K562 (cell line): ENCODE data around the gene PLEKHG5. TPM values are rescaled to one million over a fixed set of nuclear protein-coding genes. Genes with fewer than 3 reads are reported as not detected.

ENCODE experiments used
- ATAC-seq: fragments of 200-7000 bp; cut with Tn5 transposase; 3 replicates; pipeline ENCODE4 v1.9.1; 2020; ENCODE audit warnings: moderate library complexity
- BruUV-seq: library from RNA; stranded (reverse); fragments of 400-500 nt; replicated peaks from 2 replicates; lab custom pipeline; 2021; lab: Mats Ljungman, UMichigan
- CTCF ChIA-PET: fragments of 300-600 bp; formaldehyde crosslinking; extraction: SDS; loops from one replicate; lab custom pipeline; 2021; ENCODE audit warnings: low intra/inter-chr PET ratio; lab: Yijun Ruan, JAX
- POLR2A ChIA-PET: fragments of 300-600, 350-650 bp; sonication (Branson Sonifier 250); formaldehyde crosslinking; extraction: SDS; loops from one replicate; lab custom pipeline; 2021; ENCODE audit warnings: antibody characterized with exemption, inconsistent platforms; lab: Yijun Ruan, JAX
- DNase-seq, 4 experiments: peaks; one replicate each; pipeline versions ENCODE4 v3.0.0 to v3.0.0-alpha.2; 2011 to 2018; ENCODE audit warnings: low spot score in 3 of 4, mixed read lengths in 3 of 4; ENCODE audit errors: extremely low read depth in 1 of 4
- FAIRE-seq: peaks from 2 replicates; lab custom pipeline; 2011; peaks lifted over from hg19 to GRCh38; lab: Jason Lieb, UNC
- H2AFZ ChIP-seq: 2 replicates; pipeline ENCODE4 v1.6.0; 2011; ENCODE audit warnings: low read depth, low read length, control low read depth, inconsistent platforms
- H3K27ac ChIP-seq: fragments of 200-600 bp; 3 replicates; pipeline ENCODE4 v1.8.0; 2011; ENCODE audit warnings: low read depth, mild to moderate bottlenecking, control low read depth, inconsistent platforms, low read length, moderate library complexity, mixed read lengths; ENCODE audit errors: extremely low read depth
- H3K27me3 ChIP-seq, 2 experiments: fragments of 300-600 bp in 1 of 2; 2 replicates in 1 of 2; 3 replicates in 1 of 2; pipeline versions ENCODE4 v1.6.0 to v1.8.0; 2011; ENCODE audit warnings: inconsistent platforms in 2 of 2, low read length in 2 of 2, mild to moderate bottlenecking in 1 of 2, mixed read lengths in 1 of 2, moderate library complexity in 1 of 2; ENCODE audit not compliant: control insufficient read depth in 2 of 2, insufficient read depth in 2 of 2
- H3K36me3 ChIP-seq: fragments of 300-600 bp; 3 replicates; pipeline ENCODE4 v1.8.0; 2011; ENCODE audit warnings: mild to moderate bottlenecking, low read length, inconsistent platforms; ENCODE audit not compliant: control insufficient read depth, insufficient read depth
- H3K4me1 ChIP-seq, 2 experiments: fragments of 200-600 bp in 1 of 2; replicated peaks in 1 of 2; 2 replicates in 1 of 2; 3 replicates in 1 of 2; pipeline versions ENCODE4 v1.5.1 to v1.8.0; 2011; ENCODE audit warnings: inconsistent platforms in 2 of 2, low read length in 2 of 2, mild to moderate bottlenecking in 1 of 2, mixed read lengths in 1 of 2, moderate library complexity in 1 of 2; ENCODE audit not compliant: control insufficient read depth in 2 of 2, insufficient read depth in 2 of 2
- H3K4me2 ChIP-seq: 2 replicates; pipeline ENCODE4 v1.6.1; 2011; ENCODE audit warnings: low read length, control low read depth, inconsistent platforms, mixed read lengths; ENCODE audit not compliant: insufficient read depth
- H3K4me3 ChIP-seq: fragments of 200-600 bp; sonication (generic), shearing (Covaris generic); 2 replicates; pipeline ENCODE4 v1.5.1; 2016; ENCODE audit warnings: control low read depth, inconsistent platforms
- H3K79me2 ChIP-seq: fragments of 200-600 bp; 3 replicates; pipeline ENCODE4 v1.8.0; 2011; ENCODE audit warnings: low read length, inconsistent platforms; ENCODE audit not compliant: control insufficient read depth, insufficient read depth
- H3K9ac ChIP-seq, 2 experiments: 2 replicates each; pipeline versions ENCODE4 v1.6.0 to v1.6.1; 2011; ENCODE audit warnings: low read depth in 2 of 2, low read length in 2 of 2, control low read depth in 1 of 2, inconsistent platforms in 1 of 2, mild to moderate bottlenecking in 1 of 2, mixed read lengths in 1 of 2; ENCODE audit not compliant: insufficient read depth in 1 of 2
- H3K9me1 ChIP-seq: one replicate; pipeline ENCODE4 v1.6.0; 2011; ENCODE audit warnings: inconsistent platforms, mild to moderate bottlenecking, low read length, moderate library complexity; ENCODE audit not compliant: control insufficient read depth, insufficient read depth
- H3K9me3 ChIP-seq: replicated peaks from 2 replicates; pipeline ENCODE4 v1.5.1; 2011; ENCODE audit warnings: low read depth, low read length, inconsistent platforms; ENCODE audit not compliant: control insufficient read depth, insufficient read depth
- H4K20me1 ChIP-seq: replicated peaks from 2 replicates; pipeline ENCODE4 v1.6.1; 2011; ENCODE audit warnings: low read length, inconsistent platforms, mixed read lengths; ENCODE audit not compliant: control insufficient read depth, insufficient read depth
- FOXJ2 ChIP-seq: fragments of 200-800 bp; sonication (Bioruptor generic); IDR thresholded peaks from 2 replicates; pipeline ENCODE4 v1.6.1; 2016; ENCODE audit warnings: missing genetic modification characterization, missing compliant biosample characterization
- HIVEP1 ChIP-seq: fragments of 250-450 bp; sonication (Bioruptor Pico); IDR thresholded peaks from 2 replicates; pipeline ENCODE4 v1.4.0; 2020; ENCODE audit warnings: mild to moderate bottlenecking
- JUND ChIP-seq, 2 experiments: IDR thresholded peaks; 2 replicates in 1 of 2; 3 replicates in 1 of 2; pipeline ENCODE4 v1.6.1; 2011; ENCODE audit warnings: borderline replicate concordance in 2 of 2, low read depth in 2 of 2, low read length in 2 of 2, improper control_type of control experiment in 1 of 2, missing biosample characterization in 1 of 2, missing genetic modification characterization in 1 of 2, missing genetic modification reagents in 1 of 2
- MCM5 ChIP-seq: fragments of 450-650 bp; IDR thresholded peaks from 2 replicates; pipeline ENCODE4 v1.6.1; 2016; ENCODE audit warnings: low read depth
- PRPF4 ChIP-seq: fragments of 200-400 bp; formaldehyde crosslinking; IDR thresholded peaks from one replicate; pipeline ENCODE4 v1.6.1; 2017; ENCODE audit warnings: low read length, low read depth, mild to moderate bottlenecking; ENCODE audit not compliant: insufficient read depth, poor library complexity, severe bottlenecking
- RBM14 ChIP-seq: fragments of 200-400 bp; formaldehyde crosslinking; IDR thresholded peaks from 2 replicates; pipeline ENCODE4 v1.6.1; 2018; ENCODE audit warnings: low read depth, mild to moderate bottlenecking, low read length, moderate library complexity, borderline replicate concordance; ENCODE audit not compliant: insufficient read depth
- RCOR1 ChIP-seq, 2 experiments: IDR thresholded peaks; 2 replicates each; pipeline ENCODE4 v1.6.1; 2012; ENCODE audit warnings: low read depth in 2 of 2, low read length in 2 of 2, borderline replicate concordance in 1 of 2, improper control_type of control experiment in 1 of 2
- RNF2 ChIP-seq: sonication (generic); IDR thresholded peaks from 2 replicates; pipeline ENCODE4 v1.6.1; 2016
- SREBF1 ChIP-seq: fragments of 150-350 bp; IDR thresholded peaks from 2 replicates; pipeline ENCODE4 v1.6.1; 2014; ENCODE audit warnings: antibody characterized with exemption, low read depth, low read length, borderline replicate concordance
- ZFX ChIP-seq: sonication (generic); formaldehyde crosslinking; IDR thresholded peaks from 2 replicates; pipeline ENCODE4 v1.8.0; 2022; ENCODE audit warnings: mild to moderate bottlenecking, missing genetic modification reagents, moderate library complexity
- ZNF780A ChIP-seq: fragments of 250-450 bp; sonication (Bioruptor Pico); IDR thresholded peaks from 2 replicates; pipeline ENCODE4 v1.5.0; 2021; ENCODE audit warnings: mild to moderate bottlenecking
- WGBS: fragments of 100-300 bp; shearing (Covaris generic); methylation state at CpG from one replicate; pipeline ENCODE4 v1.1.6; 2016; ENCODE audit warnings: low coverage, mixed read lengths; ENCODE audit not compliant: insufficient coverage; ENCODE audit errors: missing lambda C conversion rate; 5-methylcytosine and 5-hydroxymethylcytosine counted together
- in situ Hi-C: fragments of 300-500 bp; cut with MboI; formaldehyde crosslinking; loops from 4 replicates; pipeline ENCODE4 v1.15.0; 2018; ENCODE audit warnings: inconsistent platforms, mixed read lengths
- intact Hi-C: fragments of 100-400 bp; cut with micrococcal nuclease; formaldehyde crosslinking; loops from 2 replicates; pipeline ENCODE4 v1.14.2; 2022
- polyA plus RNA-seq, 8 experiments: library from polyadenylated mRNA; depleted of rRNA in 4 of 8; stranded (reverse) in 5 of 8; unstranded in 3 of 8; fragments of >200 nt; fragmentation: Nextera tagmentation in 2 of 8; fragmentation: Illumina TruSeq in 1 of 8; extraction: Ambion mirVana in 2 of 8; extraction: Trizol in 1 of 8; gene quantifications; 2 replicates each; pipeline versions ENCODE4 v1.2.1 to v1.2.3, GENCODE V29; 2011 to 2014; ENCODE audit warnings: inconsistent platforms in 1 of 8, missing spikeins in 1 of 8
- total RNA-seq, 7 experiments: library from RNA; depleted of rRNA in 6 of 7; stranded (reverse); fragments of >200 nt in 6 of 7; fragmentation: Illumina TruSeq in 2 of 7; extraction: Trizol in 2 of 7; gene quantifications; 2 replicates each; pipeline versions ENCODE4 v1.2.1 to v1.2.3, GENCODE V29; 2011 to 2021; ENCODE audit warnings: low replicate concordance in 1 of 7
- TF ChIP-seq, protein P1 (sequence below): fragments of 450-650 bp; IDR thresholded peaks from 2 replicates; pipeline ENCODE4 v1.6.1; 2016
- TF ChIP-seq, protein P2 (sequence below): fragments of 250-450 bp; sonication (Bioruptor Pico); IDR thresholded peaks from 2 replicates; pipeline ENCODE4 v1.4.0; 2020; ENCODE audit warnings: mild to moderate bottlenecking, moderate library complexity, borderline replicate concordance
- TF ChIP-seq, protein P3 (sequence below): sonication (generic); formaldehyde crosslinking; IDR thresholded peaks from 2 replicates; pipeline ENCODE4 v1.8.0; 2022; ENCODE audit warnings: missing genetic modification reagents, mild to moderate bottlenecking, borderline replicate concordance

Gene PLEKHG5
- total and polyA plus RNA-seq, 9 of the 15 experiments (the other 6 are each of a cell fraction or from before 2014, with no cell fraction given), result 0.04 to 0.29 (median 0.09) TPM; not detected in 3

DNA sequence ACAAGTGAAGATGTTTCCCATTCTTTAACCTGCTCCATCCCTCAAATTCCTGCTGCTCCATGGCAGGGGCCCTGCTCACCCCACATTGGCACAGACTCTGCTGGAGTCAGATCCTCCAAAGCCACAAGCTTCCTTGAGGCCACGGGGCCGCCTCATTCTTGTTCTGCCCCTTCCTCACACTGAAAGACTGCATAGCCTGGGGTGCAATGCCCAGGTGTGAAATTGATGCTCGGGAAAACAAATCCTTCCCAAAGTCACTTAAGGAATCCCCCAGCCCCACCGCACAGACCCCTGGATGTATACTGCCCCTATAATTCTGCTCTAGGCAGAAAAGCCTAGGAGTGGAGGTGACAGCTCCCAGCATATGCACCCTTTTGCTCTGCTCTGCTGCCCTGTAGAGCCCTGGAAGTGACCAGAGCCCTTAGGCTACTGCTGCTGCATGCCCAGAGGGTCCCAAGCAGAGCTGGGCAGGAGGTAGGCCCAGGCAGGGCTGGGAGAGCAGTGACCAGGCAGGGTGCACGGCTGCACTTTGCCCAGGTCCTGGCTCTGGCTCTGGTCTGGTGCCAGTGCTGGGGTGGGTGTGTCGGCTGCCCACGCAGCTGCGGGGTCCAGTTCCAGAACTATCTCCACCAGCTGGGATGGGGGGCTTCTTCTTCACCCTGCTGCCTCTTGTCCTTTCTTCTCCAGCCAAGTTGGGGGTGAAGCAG lies 73.4 kb downstream of the PLEKHG5 start:
- Histone ChIP-seq H3K36me3 (no peaks in the 10 kb centered on the region), H3K9me3 (no peaks in the 10 kb centered on the region), H3K9me1 (no peaks in the 10 kb centered on the region), H3K9ac (no peak overlapping the region), H3K4me3 (no peak overlapping the region), H3K79me2 (no peaks in the 10 kb centered on the region), H3K27ac (no peak overlapping the region), H3K27me3 (peaks cover 57 to 93% of the 10 kb centered on the region in 2 experiments), H3K4me2 (no peak overlapping the region), H3K4me1 (peaks cover 7 to 32% of the 10 kb centered on the region in 2 experiments), H4K20me1 (peaks cover 16% of the 10 kb centered on the region; the same call in 1 of the 2 replicates), H2AFZ (no peak overlapping the region)
- DNase-seq (no peak), ATAC-seq (no peak), FAIRE-seq (no peak)
- CTCF ChIA-PET, result no interaction called here
- POLR2A ChIA-PET, result no interaction called here
- no TSS peak for BruUV-seq
- intact Hi-C loops (no loop called here), in situ Hi-C loops (no loop called here)
- 8% methylated on average over 8 of the region's 8 CpGs for WGBS
- TF ChIP-seq, protein P1, sequence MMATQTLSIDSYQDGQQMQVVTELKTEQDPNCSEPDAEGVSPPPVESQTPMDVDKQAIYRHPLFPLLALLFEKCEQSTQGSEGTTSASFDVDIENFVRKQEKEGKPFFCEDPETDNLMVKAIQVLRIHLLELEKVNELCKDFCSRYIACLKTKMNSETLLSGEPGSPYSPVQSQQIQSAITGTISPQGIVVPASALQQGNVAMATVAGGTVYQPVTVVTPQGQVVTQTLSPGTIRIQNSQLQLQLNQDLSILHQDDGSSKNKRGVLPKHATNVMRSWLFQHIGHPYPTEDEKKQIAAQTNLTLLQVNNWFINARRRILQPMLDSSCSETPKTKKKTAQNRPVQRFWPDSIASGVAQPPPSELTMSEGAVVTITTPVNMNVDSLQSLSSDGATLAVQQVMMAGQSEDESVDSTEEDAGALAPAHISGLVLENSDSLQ, result no peak
- no peak for TF ChIP-seq MCM5
- TF ChIP-seq ZFX, result no peak
- TF ChIP-seq RCOR1 (IDR thresholded peaks at IDR 0.05; ENCODE audit: borderline replicate concordance in 1 of 2, low read depth in 2 of 2, low read length in 2 of 2), result no peak
- TF ChIP-seq JUND (IDR thresholded peaks at IDR 0.05; ENCODE audit: borderline replicate concordance, low read depth, low read length), result no peak
- no peak for TF ChIP-seq JUND (tag; IDR thresholded peaks at IDR 0.05; ENCODE audit: borderline replicate concordance, low read depth, low read length)
- TF ChIP-seq, protein P2, sequence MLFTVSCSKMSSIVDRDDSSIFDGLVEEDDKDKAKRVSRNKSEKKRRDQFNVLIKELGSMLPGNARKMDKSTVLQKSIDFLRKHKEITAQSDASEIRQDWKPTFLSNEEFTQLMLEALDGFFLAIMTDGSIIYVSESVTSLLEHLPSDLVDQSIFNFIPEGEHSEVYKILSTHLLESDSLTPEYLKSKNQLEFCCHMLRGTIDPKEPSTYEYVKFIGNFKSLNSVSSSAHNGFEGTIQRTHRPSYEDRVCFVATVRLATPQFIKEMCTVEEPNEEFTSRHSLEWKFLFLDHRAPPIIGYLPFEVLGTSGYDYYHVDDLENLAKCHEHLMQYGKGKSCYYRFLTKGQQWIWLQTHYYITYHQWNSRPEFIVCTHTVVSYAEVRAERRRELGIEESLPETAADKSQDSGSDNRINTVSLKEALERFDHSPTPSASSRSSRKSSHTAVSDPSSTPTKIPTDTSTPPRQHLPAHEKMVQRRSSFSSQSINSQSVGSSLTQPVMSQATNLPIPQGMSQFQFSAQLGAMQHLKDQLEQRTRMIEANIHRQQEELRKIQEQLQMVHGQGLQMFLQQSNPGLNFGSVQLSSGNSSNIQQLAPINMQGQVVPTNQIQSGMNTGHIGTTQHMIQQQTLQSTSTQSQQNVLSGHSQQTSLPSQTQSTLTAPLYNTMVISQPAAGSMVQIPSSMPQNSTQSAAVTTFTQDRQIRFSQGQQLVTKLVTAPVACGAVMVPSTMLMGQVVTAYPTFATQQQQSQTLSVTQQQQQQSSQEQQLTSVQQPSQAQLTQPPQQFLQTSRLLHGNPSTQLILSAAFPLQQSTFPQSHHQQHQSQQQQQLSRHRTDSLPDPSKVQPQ (CRISPR knock-in tag), result no peak
- TF ChIP-seq, protein P3, sequence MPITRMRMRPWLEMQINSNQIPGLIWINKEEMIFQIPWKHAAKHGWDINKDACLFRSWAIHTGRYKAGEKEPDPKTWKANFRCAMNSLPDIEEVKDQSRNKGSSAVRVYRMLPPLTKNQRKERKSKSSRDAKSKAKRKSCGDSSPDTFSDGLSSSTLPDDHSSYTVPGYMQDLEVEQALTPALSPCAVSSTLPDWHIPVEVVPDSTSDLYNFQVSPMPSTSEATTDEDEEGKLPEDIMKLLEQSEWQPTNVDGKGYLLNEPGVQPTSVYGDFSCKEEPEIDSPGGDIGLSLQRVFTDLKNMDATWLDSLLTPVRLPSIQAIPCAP (CRISPR knock-in tag), result no peak
- TF ChIP-seq RBM14, result no peak
- TF ChIP-seq HIVEP1 (CRISPR knock-in tag), result no peak
- no peak for TF ChIP-seq PRPF4
- TF ChIP-seq ZNF780A (CRISPR knock-in tag), result no peak
- TF ChIP-seq RNF2, result no peak
- no peak for TF ChIP-seq SREBF1
- TF ChIP-seq FOXJ2 (tag), result no peak
